ENCODE measurements around the gene DYNC1I2. TPM values are rescaled to one million over a fixed set of nuclear protein-coding genes. Genes with fewer than 3 reads are reported as not detected.

The DYNC1I2 gene
- total RNA-seq, 1 donor from 2014 or later = 121 TPM

- no peak overlapping the region for H3K4me3 Mint-ChIP-seq (ENCODE audit: unreplicated experiment)
- peaks cover 3% of the 10 kb centered on the region for H3K27me3 Mint-ChIP-seq (ENCODE audit: low read depth, unreplicated experiment)
- Histone ChIP-seq H3K36me3 (ENCODE audit: insufficient read depth, low read length) (no peaks in the 10 kb centered on the region), H3K4me1 (ENCODE audit: insufficient read depth, low read length) (no peaks in the 10 kb centered on the region), H3K9me3 (ENCODE audit: insufficient read depth, low read depth, low read length) (no peaks in the 10 kb centered on the region), H3K4me3 (ENCODE audit: insufficient read depth, low read depth, low read length) (no peak overlapping the region), H3K27ac (ENCODE audit: low read depth, low read length) (no peak overlapping the region), H2AFZ (ENCODE audit: low read depth, low read length) (no peak overlapping the region), H3K27me3 (ENCODE audit: insufficient read depth, low read length) (peaks cover 7% of the 10 kb centered on the region), H3K4me2 (ENCODE audit: low read length) (no peak overlapping the region), H4K20me1 (ENCODE audit: insufficient read depth, low read length) (no peaks in the 10 kb centered on the region), H3K9ac (ENCODE audit: low read length) (no peak overlapping the region), H3K79me2 (ENCODE audit: insufficient read depth, low read length) (no peaks in the 10 kb centered on the region)
- H3K4me1 Mint-ChIP-seq (ENCODE audit: low read depth, unreplicated experiment) = no peaks in the 10 kb centered on the region
- FAIRE-seq (no peak), DNase-seq (ENCODE audit: low read depth) (no peak)
- TF ChIP-seq CTCF (IDR thresholded peaks at IDR 0.05; ENCODE audit: insufficient read depth, low read depth, low read length) (no peak), EZH2 (IDR thresholded peaks at IDR 0.05; ENCODE audit: insufficient read depth, low read length) (no peak)
- H3K36me3 Mint-ChIP-seq (ENCODE audit: low read depth, unreplicated experiment) = no peaks in the 10 kb centered on the region
- H3K9me3 Mint-ChIP-seq (ENCODE audit: unreplicated experiment) = no peaks in the 10 kb centered on the region
- no peak overlapping the region for H3K27ac Mint-ChIP-seq (ENCODE audit: unreplicated experiment)
Measured at GRCh38 chr2:171668183-171668582, 19.1 kb upstream of the DYNC1I2 start.

GRCh38 chr2:171669121-171669520 lies 18.1 kb upstream of the DYNC1I2 start:
- no peak for DNase-seq (ENCODE audit: low read depth)
- no peaks in the 10 kb centered on the region for H3K9me3 Mint-ChIP-seq (ENCODE audit: unreplicated experiment)
- no peak for FAIRE-seq
- H3K4me2 ChIP-seq (ENCODE audit: low read length) = no peak overlapping the region
- H3K27me3 Mint-ChIP-seq (ENCODE audit: low read depth, unreplicated experiment) = peaks cover 3% of the 10 kb centered on the region
- H2AFZ ChIP-seq (ENCODE audit: low read depth, low read length) = no peak overlapping the region
- TF ChIP-seq CTCF (IDR thresholded peaks at IDR 0.05; ENCODE audit: insufficient read depth, low read depth, low read length) = no peak
- no peak for TF ChIP-seq EZH2 (IDR thresholded peaks at IDR 0.05; ENCODE audit: insufficient read depth, low read length)
- no peak overlapping the region for H3K27ac Mint-ChIP-seq (ENCODE audit: unreplicated experiment)
- no peaks in the 10 kb centered on the region for H3K4me1 Mint-ChIP-seq (ENCODE audit: low read depth, unreplicated experiment)
- no peak overlapping the region for H3K9ac ChIP-seq (ENCODE audit: low read length)
- H3K27ac ChIP-seq (ENCODE audit: low read depth, low read length) = no peak overlapping the region
- H3K79me2 ChIP-seq (ENCODE audit: insufficient read depth, low read length) = no peaks in the 10 kb centered on the region
- H3K27me3 ChIP-seq (ENCODE audit: insufficient read depth, low read length) = peaks cover 7% of the 10 kb centered on the region
- no peaks in the 10 kb centered on the region for H3K36me3 ChIP-seq (ENCODE audit: insufficient read depth, low read length)
- no peaks in the 10 kb centered on the region for H4K20me1 ChIP-seq (ENCODE audit: insufficient read depth, low read length)
- no peaks in the 10 kb centered on the region for H3K36me3 Mint-ChIP-seq (ENCODE audit: low read depth, unreplicated experiment)
- no peak overlapping the region for H3K4me3 Mint-ChIP-seq (ENCODE audit: unreplicated experiment)
- no peak overlapping the region for H3K4me3 ChIP-seq (ENCODE audit: insufficient read depth, low read depth, low read length)
- no peaks in the 10 kb centered on the region for H3K9me3 ChIP-seq (ENCODE audit: insufficient read depth, low read depth, low read length)
- no peaks in the 10 kb centered on the region for H3K4me1 ChIP-seq (ENCODE audit: insufficient read depth, low read length)

GRCh38 chr2:171670655-171671054 lies 16.6 kb upstream of the DYNC1I2 start:
- TF ChIP-seq EZH2 (IDR thresholded peaks at IDR 0.05; ENCODE audit: insufficient read depth, low read length) (no peak), CTCF (IDR thresholded peaks at IDR 0.05; ENCODE audit: insufficient read depth, low read depth, low read length) (no peak)
- H3K27me3 ChIP-seq (ENCODE audit: insufficient read depth, low read length) = peaks cover 12% of the 10 kb centered on the region
- Mint-ChIP-seq H3K27me3 (ENCODE audit: low read depth, unreplicated experiment) (peaks cover 3% of the 10 kb centered on the region), H3K36me3 (ENCODE audit: low read depth, unreplicated experiment) (no peaks in the 10 kb centered on the region), H3K27ac (ENCODE audit: unreplicated experiment) (no peak overlapping the region), H3K4me3 (ENCODE audit: unreplicated experiment) (no peak overlapping the region), H3K9me3 (ENCODE audit: unreplicated experiment) (no peaks in the 10 kb centered on the region), H3K4me1 (ENCODE audit: low read depth, unreplicated experiment) (no peaks in the 10 kb centered on the region)
- H3K4me3 ChIP-seq (ENCODE audit: insufficient read depth, low read depth, low read length) = no peak overlapping the region
- H3K9me3 ChIP-seq (ENCODE audit: insufficient read depth, low read depth, low read length) = no peaks in the 10 kb centered on the region
- FAIRE-seq = no peak
- no peak overlapping the region for H3K27ac ChIP-seq (ENCODE audit: low read depth, low read length)
- no peaks in the 10 kb centered on the region for H4K20me1 ChIP-seq (ENCODE audit: insufficient read depth, low read length)
- DNase-seq (ENCODE audit: low read depth) = no peak
- no peaks in the 10 kb centered on the region for H3K79me2 ChIP-seq (ENCODE audit: insufficient read depth, low read length)
- H3K9ac ChIP-seq (ENCODE audit: low read length) = no peak overlapping the region
- H3K4me2 ChIP-seq (ENCODE audit: low read length) = no peak overlapping the region
- H3K36me3 ChIP-seq (ENCODE audit: insufficient read depth, low read length) = no peaks in the 10 kb centered on the region
- H2AFZ ChIP-seq (ENCODE audit: low read depth, low read length) = no peak overlapping the region
- H3K4me1 ChIP-seq (ENCODE audit: insufficient read depth, low read length) = no peaks in the 10 kb centered on the region
